ENCODE results near the gene ASTE1. TPM values are rescaled to one million over a fixed set of nuclear protein-coding genes. Genes with fewer than 3 reads are reported as not detected.

ASTE1 gene
- total RNA-seq, 3 donors from 2014 or later, result 6.2 to 10.5 (median 8.0) TPM

DNA sequence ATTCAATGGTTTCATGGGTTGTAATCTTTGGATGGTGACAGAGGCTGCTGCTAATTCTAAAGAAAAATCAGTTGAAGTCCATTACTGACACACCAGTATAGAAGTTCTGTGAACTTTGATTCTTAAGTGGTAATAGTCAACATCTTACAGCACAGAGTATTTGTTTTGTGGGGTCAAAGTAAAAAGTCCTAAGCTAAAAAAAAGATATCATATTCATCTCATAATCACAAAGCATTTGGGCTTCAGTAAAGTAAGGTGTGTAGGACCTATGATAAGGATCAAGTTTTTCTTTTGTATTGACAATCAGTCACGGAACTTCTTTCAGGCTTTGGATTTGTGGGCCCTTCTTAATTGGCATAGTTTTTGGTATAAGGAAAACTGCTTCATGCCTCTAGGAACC lies 1.1 kb downstream of the ASTE1 start:
- H3K9me3 ChIP-seq, result no peaks in the 10 kb centered on the region
- H3K27ac ChIP-seq, result no peak overlapping the region
- TF ChIP-seq POLR2A (IDR thresholded peaks at IDR 0.05), result no peak
- TF ChIP-seq POLR2AphosphoS5 (IDR thresholded peaks at IDR 0.05), result no peak
- TF ChIP-seq, protein P1, sequence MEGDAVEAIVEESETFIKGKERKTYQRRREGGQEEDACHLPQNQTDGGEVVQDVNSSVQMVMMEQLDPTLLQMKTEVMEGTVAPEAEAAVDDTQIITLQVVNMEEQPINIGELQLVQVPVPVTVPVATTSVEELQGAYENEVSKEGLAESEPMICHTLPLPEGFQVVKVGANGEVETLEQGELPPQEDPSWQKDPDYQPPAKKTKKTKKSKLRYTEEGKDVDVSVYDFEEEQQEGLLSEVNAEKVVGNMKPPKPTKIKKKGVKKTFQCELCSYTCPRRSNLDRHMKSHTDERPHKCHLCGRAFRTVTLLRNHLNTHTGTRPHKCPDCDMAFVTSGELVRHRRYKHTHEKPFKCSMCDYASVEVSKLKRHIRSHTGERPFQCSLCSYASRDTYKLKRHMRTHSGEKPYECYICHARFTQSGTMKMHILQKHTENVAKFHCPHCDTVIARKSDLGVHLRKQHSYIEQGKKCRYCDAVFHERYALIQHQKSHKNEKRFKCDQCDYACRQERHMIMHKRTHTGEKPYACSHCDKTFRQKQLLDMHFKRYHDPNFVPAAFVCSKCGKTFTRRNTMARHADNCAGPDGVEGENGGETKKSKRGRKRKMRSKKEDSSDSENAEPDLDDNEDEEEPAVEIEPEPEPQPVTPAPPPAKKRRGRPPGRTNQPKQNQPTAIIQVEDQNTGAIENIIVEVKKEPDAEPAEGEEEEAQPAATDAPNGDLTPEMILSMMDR (IDR thresholded peaks at IDR 0.05), result no peak
- no peaks in the 10 kb centered on the region for H3K36me3 ChIP-seq
- no peaks in the 10 kb centered on the region for H3K27me3 ChIP-seq
- intact Hi-C loops (cut with DNase I; ENCODE audit: low total_unique reads), result no loop called here
- H3K4me3 ChIP-seq, result peak overlapping the region; percentile 63 to 94 (median 64)
- DNase-seq (ENCODE audit: low spot score in 2 of 2), result no peak
- H3K4me1 ChIP-seq, result peaks cover 0 to 5% of the 10 kb centered on the region in 2 donors

DNA sequence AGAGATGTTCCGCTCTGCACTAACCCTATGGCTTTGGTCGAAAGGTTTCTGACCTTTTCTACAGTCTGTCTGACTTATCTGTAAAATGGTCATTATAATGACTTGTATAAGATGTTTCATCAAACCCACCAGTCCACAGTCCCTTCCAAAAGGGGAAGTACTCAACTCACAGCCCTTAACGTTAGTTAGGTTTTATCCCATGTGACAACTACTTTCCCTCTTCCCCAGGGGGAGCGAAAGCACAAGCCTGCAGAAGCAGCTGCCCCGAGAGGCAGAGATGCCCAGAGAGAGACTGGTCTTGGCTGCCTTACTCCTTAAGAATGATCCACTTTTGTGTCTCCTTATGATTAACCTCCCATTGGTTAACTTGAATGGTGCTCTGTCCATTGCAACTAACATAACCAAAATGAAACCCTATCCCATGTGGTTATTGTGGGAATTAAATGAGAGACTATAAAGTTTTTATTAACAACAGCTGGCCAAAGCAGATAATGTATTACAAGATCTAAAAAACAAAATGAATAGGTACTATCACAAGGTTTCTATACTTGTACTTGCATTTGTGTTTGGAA lies 6.4 kb downstream of the ASTE1 start:
- intact Hi-C loops (cut with DNase I; ENCODE audit: low total_unique reads), result no loop called here

DNA sequence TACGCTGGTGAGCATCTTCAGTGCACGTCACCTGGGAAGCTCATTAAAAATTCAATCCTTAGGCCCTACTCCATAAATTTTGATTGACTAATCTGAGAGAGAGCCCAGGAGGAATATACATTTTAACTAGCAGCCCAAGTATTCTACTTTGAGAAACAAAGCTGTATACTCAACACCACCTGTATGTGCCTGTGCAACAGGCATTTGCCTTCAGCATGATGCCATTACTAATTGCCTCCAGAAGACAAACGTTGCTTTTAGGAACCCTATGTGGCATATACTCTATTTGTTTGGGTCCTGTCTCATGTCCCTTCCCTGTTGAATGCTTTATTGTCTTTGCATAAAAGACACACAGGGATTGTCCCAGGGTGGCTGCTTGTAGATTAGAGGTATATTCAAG lies 7.7 kb downstream of the ASTE1 start:
- Histone ChIP-seq H3K36me3 (no peaks in the 10 kb centered on the region), H3K4me3 (no peak overlapping the region), H3K4me1 (peaks cover 0 to 5% of the 10 kb centered on the region in 2 donors), H3K27ac (no peak overlapping the region), H3K27me3 (no peaks in the 10 kb centered on the region), H3K9me3 (no peaks in the 10 kb centered on the region)
- DNase-seq (ENCODE audit: low spot score in 2 of 2), result no peak
- TF ChIP-seq, protein P1 (IDR thresholded peaks at IDR 0.05), result no peak
- TF ChIP-seq POLR2A (IDR thresholded peaks at IDR 0.05) (no peak), POLR2AphosphoS5 (IDR thresholded peaks at IDR 0.05) (no peak)
- intact Hi-C loops (cut with DNase I; ENCODE audit: low total_unique reads), result no loop called here

More for the DNA sequence above, 6.4 kb downstream of the ASTE1 start:
- TF ChIP-seq, protein P1 (IDR thresholded peaks at IDR 0.05), result no peak
- peaks cover 0 to 5% of the 10 kb centered on the region in 2 donors for H3K4me1 ChIP-seq
- no peak overlapping the region for H3K4me3 ChIP-seq
- no peaks in the 10 kb centered on the region for H3K27me3 ChIP-seq
- no peak overlapping the region for H3K27ac ChIP-seq
- DNase-seq (ENCODE audit: low spot score in 2 of 2), result no peak
- no peaks in the 10 kb centered on the region for H3K9me3 ChIP-seq
- H3K36me3 ChIP-seq, result no peaks in the 10 kb centered on the region

DNA sequence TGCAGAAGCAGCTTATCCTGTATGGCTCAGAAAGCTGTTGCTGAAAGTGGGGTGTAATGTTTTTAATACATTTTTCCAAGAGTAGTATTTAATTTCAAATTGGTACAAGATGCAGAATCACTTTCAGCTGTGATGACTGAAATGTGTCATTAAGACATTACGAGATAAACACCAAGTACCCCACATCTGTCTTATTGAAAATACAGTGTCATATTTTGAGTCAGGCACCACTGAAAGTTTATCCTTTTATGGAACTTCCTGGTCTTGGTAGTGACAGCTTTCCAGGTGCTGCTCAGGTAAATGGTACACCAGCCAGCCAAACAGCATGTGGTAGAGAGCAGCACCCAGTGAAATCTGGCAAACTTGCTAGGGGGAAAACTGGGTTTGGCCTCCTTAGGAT lies 16.9 kb downstream of the ASTE1 start:
- intact Hi-C loops (cut with DNase I; ENCODE audit: low total_unique reads), result no loop called here
- no peaks in the 10 kb centered on the region for H3K36me3 ChIP-seq
- no peak overlapping the region for H3K4me3 ChIP-seq
- no peaks in the 10 kb centered on the region for H3K9me3 ChIP-seq
- H3K4me1 ChIP-seq, result no peaks in the 10 kb centered on the region
- no peaks in the 10 kb centered on the region for H3K27me3 ChIP-seq
- H3K27ac ChIP-seq, result no peak overlapping the region
- no peak for DNase-seq (ENCODE audit: low spot score in 2 of 2)
- no peak for TF ChIP-seq POLR2A (IDR thresholded peaks at IDR 0.05)
- no peak for TF ChIP-seq POLR2AphosphoS5 (IDR thresholded peaks at IDR 0.05)
- TF ChIP-seq, protein P1 (IDR thresholded peaks at IDR 0.05), result no peak

DNA sequence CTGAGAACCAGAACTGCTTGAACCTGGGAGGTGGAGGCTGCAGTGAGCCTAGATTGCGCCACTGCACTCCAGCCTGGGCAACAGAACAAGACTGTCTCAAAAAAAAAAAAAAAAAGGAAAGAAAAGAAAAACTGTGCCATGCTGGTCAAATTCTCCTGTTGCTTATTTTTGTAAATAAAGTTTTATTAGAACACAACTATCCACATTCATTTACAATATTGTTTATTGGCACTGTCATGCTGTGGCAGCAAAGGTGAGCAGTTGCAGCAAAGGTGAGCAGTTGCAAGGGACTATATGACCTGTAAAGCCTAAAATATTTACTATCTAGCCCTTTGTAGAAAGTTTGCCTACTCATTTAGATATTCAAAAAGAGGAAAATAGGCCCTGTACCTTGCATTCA lies 18.3 kb downstream of the ASTE1 start:
- TF ChIP-seq, protein P1 (IDR thresholded peaks at IDR 0.05), result no peak
- TF ChIP-seq POLR2AphosphoS5 (IDR thresholded peaks at IDR 0.05) (no peak), POLR2A (IDR thresholded peaks at IDR 0.05) (no peak)
- Histone ChIP-seq H3K36me3 (no peaks in the 10 kb centered on the region), H3K27ac (no peak overlapping the region), H3K4me1 (no peaks in the 10 kb centered on the region), H3K9me3 (no peaks in the 10 kb centered on the region), H3K27me3 (no peaks in the 10 kb centered on the region), H3K4me3 (no peak overlapping the region)
- no peak for DNase-seq (ENCODE audit: low spot score in 2 of 2)
- intact Hi-C loops (cut with DNase I; ENCODE audit: low total_unique reads), result no loop called here
